IPS-18a (cell line): ENCODE measurements around the gene LARP1.
"Not testable (repeated sequence)": the region's sequence is repeated elsewhere in the genome, so short reads cannot be mapped to it uniquely, and the experiment has no call there.

Experiments
- H3K27ac ChIP-seq: one replicate; pipeline ENCODE4 v1.5.1; 2013; ENCODE audit warnings: low read length
- H3K27me3 ChIP-seq: one replicate; pipeline ENCODE4 v1.6.1; 2013; ENCODE audit warnings: mild to moderate bottlenecking, low read length; ENCODE audit not compliant: control insufficient read depth, insufficient read depth
- H3K36me3 ChIP-seq: one replicate; pipeline ENCODE4 v1.6.1; 2013; ENCODE audit warnings: low read depth, low read length; ENCODE audit not compliant: control insufficient read depth
- H3K4me1 ChIP-seq: one replicate; pipeline ENCODE4 v1.6.1; 2013; ENCODE audit warnings: low read depth, low read length; ENCODE audit not compliant: control insufficient read depth
- H3K4me3 ChIP-seq: one replicate; pipeline ENCODE4 v1.5.1; 2013; ENCODE audit warnings: low read length
- H3K9ac ChIP-seq: one replicate; pipeline ENCODE4 v1.6.1; 2013; ENCODE audit warnings: mild to moderate bottlenecking, low read length, moderate library complexity
- H3K9me3 ChIP-seq: one replicate; pipeline ENCODE4 v1.6.1; 2013; ENCODE audit warnings: low read depth, low read length; ENCODE audit not compliant: control insufficient read depth

LARP1 gene

GRCh38 chr5:154818471-154819116 is 63.4 kb downstream of the LARP1 start:
- peaks cover 53% of the 10 kb centered on the region for H3K36me3 ChIP-seq
- H3K4me3 ChIP-seq = no peak overlapping the region
- H3K27me3 ChIP-seq = no peaks in the 10 kb centered on the region
- no peak overlapping the region for H3K9ac ChIP-seq
- no peaks in the 10 kb centered on the region for H3K9me3 ChIP-seq
- no peak overlapping the region for H3K27ac ChIP-seq
- no peaks in the 10 kb centered on the region for H3K4me1 ChIP-seq

GRCh38 chr5:154819546-154819945 is 64.4 kb downstream of the LARP1 start:
- H3K4me3 ChIP-seq = no peak overlapping the region
- peaks cover 49% of the 10 kb centered on the region for H3K36me3 ChIP-seq
- H3K27ac ChIP-seq = no peak overlapping the region
- H3K27me3 ChIP-seq = no peaks in the 10 kb centered on the region
- no peaks in the 10 kb centered on the region for H3K4me1 ChIP-seq
- H3K9me3 ChIP-seq = no peaks in the 10 kb centered on the region
- no peak overlapping the region for H3K9ac ChIP-seq

GRCh38 chr5:154820383-154820782 is 65.2 kb downstream of the LARP1 start:
- peaks cover 40% of the 10 kb centered on the region for H3K36me3 ChIP-seq
- no peaks in the 10 kb centered on the region for H3K27me3 ChIP-seq
- no peaks in the 10 kb centered on the region for H3K9me3 ChIP-seq
- no peak overlapping the region for H3K9ac ChIP-seq
- H3K4me1 ChIP-seq = no peaks in the 10 kb centered on the region
- no peak overlapping the region for H3K4me3 ChIP-seq
- H3K27ac ChIP-seq = no peak overlapping the region

GRCh38 chr5:154822896-154823295 is 67.7 kb downstream of the LARP1 start:
- not testable (repeated sequence) for H3K27ac ChIP-seq, H3K9me3 ChIP-seq, H3K4me3 ChIP-seq, H3K9ac ChIP-seq, H3K4me1 ChIP-seq, H3K27me3 ChIP-seq
- peaks cover 20% of the 10 kb centered on the region for H3K36me3 ChIP-seq

GRCh38 chr5:154823605-154824004 is 68.4 kb downstream of the LARP1 start:
- Histone ChIP-seq H3K36me3 (peaks cover 14% of the 10 kb centered on the region), H3K27me3 (no peaks in the 10 kb centered on the region), H3K9me3 (no peaks in the 10 kb centered on the region), H3K4me3 (no peak overlapping the region), H3K27ac (no peak overlapping the region), H3K4me1 (no peaks in the 10 kb centered on the region), H3K9ac (no peak overlapping the region)

- Histone ChIP-seq H3K4me1 (no peaks in the 10 kb centered on the region), H3K9me3 (no peaks in the 10 kb centered on the region), H3K9ac (no peak overlapping the region), H3K4me3 (no peak overlapping the region), H3K27ac (no peak overlapping the region), H3K36me3 (peaks cover 11% of the 10 kb centered on the region), H3K27me3 (no peaks in the 10 kb centered on the region)
Observed at GRCh38 chr5:154824070-154824469, 68.9 kb downstream of the LARP1 start.

- H3K4me3 ChIP-seq = no peak overlapping the region
- no peaks in the 10 kb centered on the region for H3K4me1 ChIP-seq
- no peak overlapping the region for H3K27ac ChIP-seq
- no peaks in the 10 kb centered on the region for H3K9me3 ChIP-seq
- no peak overlapping the region for H3K9ac ChIP-seq
- H3K27me3 ChIP-seq = no peaks in the 10 kb centered on the region
- H3K36me3 ChIP-seq = peaks cover 17% of the 10 kb centered on the region
Observed at GRCh38 chr5:154829181-154829588, 74.0 kb downstream of the LARP1 start.

GRCh38 chr5:154829589-154830218 is 74.5 kb downstream of the LARP1 start:
- Histone ChIP-seq H3K9ac (no peak overlapping the region), H3K27me3 (no peaks in the 10 kb centered on the region), H3K4me1 (no peaks in the 10 kb centered on the region), H3K4me3 (no peak overlapping the region), H3K27ac (no peak overlapping the region), H3K36me3 (peaks cover 17% of the 10 kb centered on the region), H3K9me3 (no peaks in the 10 kb centered on the region)

- H3K27me3 ChIP-seq = no peaks in the 10 kb centered on the region
Observed at GRCh38 chr5:154830219-154830595, 75.0 kb downstream of the LARP1 start.

GRCh38 chr5:154830596-154830995 is 75.4 kb downstream of the LARP1 start:
- Histone ChIP-seq H3K4me1 (no peaks in the 10 kb centered on the region), H3K9me3 (no peaks in the 10 kb centered on the region), H3K27ac (no peak overlapping the region), H3K36me3 (peaks cover 17% of the 10 kb centered on the region), H3K27me3 (no peaks in the 10 kb centered on the region), H3K4me3 (no peak overlapping the region), H3K9ac (no peak overlapping the region)

More at GRCh38 chr5:154830219-154830595, 75.0 kb downstream of the LARP1 start:
- no peak overlapping the region for H3K9ac ChIP-seq
- no peak overlapping the region for H3K4me3 ChIP-seq
- H3K27ac ChIP-seq = no peak overlapping the region
- H3K9me3 ChIP-seq = no peaks in the 10 kb centered on the region
- H3K4me1 ChIP-seq = no peaks in the 10 kb centered on the region
- peaks cover 17% of the 10 kb centered on the region for H3K36me3 ChIP-seq

GRCh38 chr5:154831451-154831850 is 76.3 kb downstream of the LARP1 start:
- Histone ChIP-seq H3K9me3 (no peaks in the 10 kb centered on the region), H3K36me3 (peaks cover 17% of the 10 kb centered on the region), H3K4me3 (no peak overlapping the region), H3K27ac (no peak overlapping the region), H3K9ac (no peak overlapping the region), H3K27me3 (no peaks in the 10 kb centered on the region), H3K4me1 (no peaks in the 10 kb centered on the region)

GRCh38 chr5:154832804-154833203 is 77.6 kb downstream of the LARP1 start:
- H3K27ac ChIP-seq, H3K4me1 ChIP-seq, H3K9me3 ChIP-seq, H3K4me3 ChIP-seq, H3K27me3 ChIP-seq, H3K9ac ChIP-seq: not testable (repeated sequence)
- H3K36me3 ChIP-seq = peaks cover 17% of the 10 kb centered on the region
